HG02943 (cell line): Measurements from ENCODE around the gene LSP1.

Source experiments
- ATAC-seq: cut with Tn5 transposase; IDR thresholded peaks from one replicate; pipeline ENCODE4 v1.9.1; 2021; ENCODE audit warnings: mild to moderate bottlenecking, low read depth, moderate library complexity; ENCODE audit not compliant: unreplicated experiment

The LSP1 gene

GRCh38 chr11:1824221-1825038 lies 28.5 kb upstream of the LSP1 start:
- no peak for ATAC-seq

- no peak for ATAC-seq
Observed at GRCh38 chr11:1825039-1825740, 27.7 kb upstream of the LSP1 start.

DNA sequence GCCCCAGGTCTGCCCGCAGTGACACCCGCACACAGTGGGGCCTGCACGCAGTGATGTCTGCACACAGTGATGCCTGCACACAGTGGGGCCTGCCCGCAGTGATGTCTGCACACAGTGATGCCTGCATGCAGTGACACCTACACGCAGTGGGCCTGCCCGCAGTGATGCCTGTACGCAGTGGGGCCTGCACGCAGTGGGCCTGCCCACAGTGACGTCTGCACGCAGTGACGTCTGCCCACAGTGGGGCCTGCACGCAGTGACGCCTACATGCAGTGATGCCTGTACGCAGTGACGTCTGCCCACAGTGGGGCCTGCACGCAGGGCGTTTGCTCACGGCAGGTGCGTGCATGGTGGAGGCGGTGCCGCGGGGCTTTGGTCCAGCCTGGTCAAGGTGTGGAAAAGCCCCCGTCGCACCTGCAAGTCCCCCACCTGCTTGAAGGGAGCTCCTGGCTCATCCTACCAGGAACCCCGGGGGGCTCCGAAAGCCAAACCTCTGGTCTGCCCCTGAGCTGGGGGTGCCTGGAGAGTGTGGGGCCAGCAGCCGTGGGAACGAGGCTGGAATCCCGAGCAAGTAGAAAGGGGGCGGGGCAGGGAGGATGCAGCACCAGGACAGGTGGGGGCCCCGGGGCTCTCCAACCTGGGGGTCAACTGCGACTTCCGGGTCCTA lies 27.0 kb upstream of the LSP1 start:
- no peak for ATAC-seq

GRCh38 chr11:1826552-1827094 lies 26.3 kb upstream of the LSP1 start:
- no peak for ATAC-seq

DNA sequence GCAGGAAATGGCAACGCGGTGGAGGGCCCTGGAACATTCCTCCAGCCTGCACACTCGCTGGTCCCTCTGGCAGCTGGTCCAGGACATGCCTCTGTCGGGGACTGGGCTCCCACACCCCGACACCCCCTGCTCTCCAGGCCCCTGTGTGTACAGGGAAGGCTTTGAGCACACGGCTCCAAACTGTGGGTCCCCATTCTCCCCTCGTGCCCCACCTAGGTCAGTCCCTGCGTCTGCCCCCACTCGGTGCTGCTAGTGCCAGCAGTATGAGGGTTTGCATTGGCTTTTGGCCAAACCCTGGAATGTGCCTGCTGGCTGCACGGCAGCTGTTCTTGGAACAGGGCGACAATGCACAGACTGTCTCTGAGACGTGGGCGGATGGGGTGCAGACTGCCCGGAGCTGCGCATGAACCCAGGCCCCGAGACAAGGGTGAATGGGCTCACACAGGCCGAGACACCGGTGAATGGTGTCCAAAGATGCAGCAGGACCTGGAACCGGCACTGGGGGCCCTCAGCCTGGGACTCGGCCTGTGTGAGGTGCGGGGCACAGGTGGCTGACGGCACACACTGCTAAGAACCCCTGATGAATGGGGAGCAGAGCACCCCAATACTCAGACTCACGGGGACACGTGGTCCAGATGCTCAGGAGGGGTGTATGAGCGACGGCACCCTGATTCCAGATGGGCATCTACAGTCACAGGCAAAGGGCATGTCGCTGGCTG lies 25.6 kb upstream of the LSP1 start:
- ATAC-seq, result no peak

GRCh38 chr11:1827931-1828330 lies 25.0 kb upstream of the LSP1 start:
- no peak for ATAC-seq

GRCh38 chr11:1828542-1828941 lies 24.3 kb upstream of the LSP1 start:
- ATAC-seq, result no peak

GRCh38 chr11:1829039-1829820 lies 23.7 kb upstream of the LSP1 start:
- no peak for ATAC-seq

GRCh38 chr11:1830004-1830321 lies 22.9 kb upstream of the LSP1 start:
- no peak for ATAC-seq

GRCh38 chr11:1830322-1831223 lies 22.3 kb upstream of the LSP1 start:
- ATAC-seq, result no peak

DNA sequence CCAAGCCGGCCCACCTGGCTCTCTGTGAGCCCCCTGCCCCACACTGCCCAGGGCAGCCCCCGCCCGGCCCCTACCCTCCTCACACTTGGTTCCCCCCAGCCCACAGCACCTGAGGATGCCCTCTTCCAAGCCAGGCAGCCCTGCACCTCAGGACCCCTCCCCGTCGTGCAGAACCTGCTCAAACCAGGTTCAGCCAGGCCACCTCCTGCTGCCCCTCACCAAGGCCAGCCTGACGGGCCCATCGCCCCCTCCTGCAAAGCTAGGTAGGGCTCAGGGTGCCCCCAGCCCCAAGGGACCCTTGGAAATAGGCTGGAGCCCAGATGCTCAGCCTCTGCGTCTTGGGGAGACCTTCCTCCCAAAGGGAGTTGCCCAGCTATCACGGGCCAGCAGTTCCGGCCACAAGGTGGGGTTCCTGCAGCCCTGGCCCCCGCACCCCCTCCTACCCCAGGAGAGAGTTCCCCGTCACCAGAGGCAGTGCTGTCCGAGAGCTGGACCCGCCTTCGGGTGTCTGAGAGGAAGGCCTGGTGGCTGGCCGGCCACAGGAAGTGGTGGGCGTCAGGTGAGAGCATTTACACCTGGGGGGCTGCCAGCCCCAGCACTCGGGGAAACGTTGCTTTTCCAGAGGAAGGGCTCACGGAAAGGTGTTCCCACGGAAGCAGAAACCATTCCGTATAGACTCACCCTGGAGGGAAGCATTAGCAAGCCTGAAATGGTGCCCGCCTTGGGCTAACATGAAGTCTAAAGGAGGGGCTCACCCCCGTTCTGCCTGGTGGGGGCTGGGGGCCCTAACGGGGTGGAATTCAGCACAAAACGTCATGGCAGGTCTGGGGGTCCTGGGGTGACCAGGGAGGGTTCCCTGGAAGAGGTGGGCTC lies 21.3 kb upstream of the LSP1 start:
- no peak for ATAC-seq

GRCh38 chr11:1832211-1832919 lies 20.5 kb upstream of the LSP1 start:
- no peak for ATAC-seq

- no peak for ATAC-seq
Observed at GRCh38 chr11:1832920-1833295, 20.0 kb upstream of the LSP1 start.

- ATAC-seq, result no peak
Observed at GRCh38 chr11:1834062-1834610, 18.7 kb upstream of the LSP1 start.

GRCh38 chr11:1834779-1835670 lies 17.9 kb upstream of the LSP1 start, which contains the start of gene SYT8:
Gene SYT8 (plus strand): TSS chr11:1834990. CDS start chr11:1835106, 116 bp downstream.
- no peak for ATAC-seq

DNA sequence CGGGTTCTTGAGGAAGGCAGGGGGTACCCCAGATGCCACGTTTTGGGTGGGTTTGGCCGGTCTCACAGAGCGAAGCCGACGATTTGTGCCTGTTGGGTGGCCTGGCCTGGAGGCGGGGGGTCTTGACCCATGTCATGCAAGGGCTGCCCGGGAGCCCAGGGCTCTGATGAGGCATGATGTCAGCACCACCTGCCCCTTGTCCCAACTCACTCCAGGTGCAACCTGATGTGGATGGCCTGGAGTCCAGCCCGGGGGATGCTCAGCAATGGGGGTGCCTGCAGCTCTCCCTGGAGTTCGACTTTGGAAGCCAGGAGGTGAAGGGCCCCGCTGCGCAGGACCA lies 17.2 kb upstream of the LSP1 start:
- no peak for ATAC-seq
